Stimulated activated CD4-positive, alpha-beta T cell treated with anti-CD3 and anti-CD28 coated beads, Interleukin-2, amount 100 ng/mL, for 48 hours (primary cell): ENCODE results near the gene NFIB.

Experiments
- DNase-seq, 2 donors: peaks; one replicate each; pipeline ENCODE4 v3.0.0-alpha.2; 2020

Gene NFIB

GRCh38 chr9:14179449-14179848 lies 134.5 kb downstream of the NFIB start:
- no peak for DNase-seq

- DNase-seq, result no peak
Measured at GRCh38 chr9:14175778-14176177, 138.2 kb downstream of the NFIB start.

- DNase-seq, result no peak
Measured at GRCh38 chr9:14173713-14174112, 140.2 kb downstream of the NFIB start.

GRCh38 chr9:14170973-14171596 lies 142.9 kb downstream of the NFIB start:
- no peak for DNase-seq

GRCh38 chr9:14170392-14170931 lies 143.5 kb downstream of the NFIB start:
- no peak for DNase-seq

GRCh38 chr9:14168381-14168780 lies 145.6 kb downstream of the NFIB start:
- DNase-seq, result no peak

GRCh38 chr9:14165376-14166035 lies 148.4 kb downstream of the NFIB start:
- no peak for DNase-seq

GRCh38 chr9:14164908-14165307 lies 149.0 kb downstream of the NFIB start:
- no peak for DNase-seq

GRCh38 chr9:14159440-14160216 lies 154.3 kb downstream of the NFIB start:
- DNase-seq, result no peak

GRCh38 chr9:14158916-14159315 lies 155.0 kb downstream of the NFIB start:
- DNase-seq, result no peak

GRCh38 chr9:14158136-14158813 lies 155.7 kb downstream of the NFIB start:
- no peak for DNase-seq

GRCh38 chr9:14157191-14157590 lies 156.8 kb downstream of the NFIB start:
- no peak for DNase-seq

- DNase-seq, result no peak
Measured at GRCh38 chr9:14156046-14156445, 157.9 kb downstream of the NFIB start.

- DNase-seq, result no peak
Measured at GRCh38 chr9:14155237-14155636, 158.7 kb downstream of the NFIB start.

- DNase-seq, result no peak
Measured at GRCh38 chr9:14153310-14153720, 160.6 kb downstream of the NFIB start.

GRCh38 chr9:14151451-14151850 lies 162.5 kb downstream of the NFIB start:
- no peak for DNase-seq

GRCh38 chr9:14148501-14149103 lies 165.3 kb downstream of the NFIB start:
- no peak for DNase-seq

- no peak for DNase-seq
Measured at GRCh38 chr9:14147738-14148137, 166.2 kb downstream of the NFIB start.

GRCh38 chr9:14146201-14146874 lies 167.6 kb downstream of the NFIB start:
- no peak for DNase-seq

- no peak for DNase-seq
Measured at GRCh38 chr9:14144215-14144614, 169.7 kb downstream of the NFIB start.

GRCh38 chr9:14141699-14142098 lies 172.2 kb downstream of the NFIB start:
- DNase-seq, result no peak

GRCh38 chr9:14140096-14140697 lies 173.7 kb downstream of the NFIB start:
- no peak for DNase-seq
